Measurements from ENCODE around the gene FOXJ3.

The FOXJ3 gene

DNA sequence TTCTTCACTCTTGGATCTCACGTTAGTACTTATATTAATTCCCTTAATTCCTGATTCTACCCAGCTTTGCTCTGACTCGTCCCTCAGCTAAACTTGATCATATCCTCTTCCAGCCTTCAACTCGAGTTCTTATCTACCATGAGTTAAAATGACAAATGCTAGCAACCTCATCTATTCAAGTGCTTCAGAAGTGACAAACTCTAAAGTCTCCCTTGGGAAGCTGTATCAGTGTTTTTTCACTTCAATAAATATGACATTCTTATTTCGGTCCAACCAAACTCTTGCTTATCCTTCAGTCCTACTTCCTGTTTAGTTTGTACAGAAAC, 75.3 kb downstream of the FOXJ3 start:
- TF ChIP-seq, protein P1, sequence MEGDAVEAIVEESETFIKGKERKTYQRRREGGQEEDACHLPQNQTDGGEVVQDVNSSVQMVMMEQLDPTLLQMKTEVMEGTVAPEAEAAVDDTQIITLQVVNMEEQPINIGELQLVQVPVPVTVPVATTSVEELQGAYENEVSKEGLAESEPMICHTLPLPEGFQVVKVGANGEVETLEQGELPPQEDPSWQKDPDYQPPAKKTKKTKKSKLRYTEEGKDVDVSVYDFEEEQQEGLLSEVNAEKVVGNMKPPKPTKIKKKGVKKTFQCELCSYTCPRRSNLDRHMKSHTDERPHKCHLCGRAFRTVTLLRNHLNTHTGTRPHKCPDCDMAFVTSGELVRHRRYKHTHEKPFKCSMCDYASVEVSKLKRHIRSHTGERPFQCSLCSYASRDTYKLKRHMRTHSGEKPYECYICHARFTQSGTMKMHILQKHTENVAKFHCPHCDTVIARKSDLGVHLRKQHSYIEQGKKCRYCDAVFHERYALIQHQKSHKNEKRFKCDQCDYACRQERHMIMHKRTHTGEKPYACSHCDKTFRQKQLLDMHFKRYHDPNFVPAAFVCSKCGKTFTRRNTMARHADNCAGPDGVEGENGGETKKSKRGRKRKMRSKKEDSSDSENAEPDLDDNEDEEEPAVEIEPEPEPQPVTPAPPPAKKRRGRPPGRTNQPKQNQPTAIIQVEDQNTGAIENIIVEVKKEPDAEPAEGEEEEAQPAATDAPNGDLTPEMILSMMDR (IDR thresholded peaks at IDR 0.05; ENCODE audit: control extremely low read depth, extremely low read depth, low read depth, missing control alignments), result no peak
- DNase-seq (ENCODE audit: extremely low spot score), result no peak
- ChIA-PET POLR2A (no interaction called here), CTCF (interaction anchor here (1.0 to 1.6 kb wide), 2 partner anchors 57 to 87 kb away, joined by 3 to 5 read pairs; no protein-coding TSS in a partner anchor)

DNA sequence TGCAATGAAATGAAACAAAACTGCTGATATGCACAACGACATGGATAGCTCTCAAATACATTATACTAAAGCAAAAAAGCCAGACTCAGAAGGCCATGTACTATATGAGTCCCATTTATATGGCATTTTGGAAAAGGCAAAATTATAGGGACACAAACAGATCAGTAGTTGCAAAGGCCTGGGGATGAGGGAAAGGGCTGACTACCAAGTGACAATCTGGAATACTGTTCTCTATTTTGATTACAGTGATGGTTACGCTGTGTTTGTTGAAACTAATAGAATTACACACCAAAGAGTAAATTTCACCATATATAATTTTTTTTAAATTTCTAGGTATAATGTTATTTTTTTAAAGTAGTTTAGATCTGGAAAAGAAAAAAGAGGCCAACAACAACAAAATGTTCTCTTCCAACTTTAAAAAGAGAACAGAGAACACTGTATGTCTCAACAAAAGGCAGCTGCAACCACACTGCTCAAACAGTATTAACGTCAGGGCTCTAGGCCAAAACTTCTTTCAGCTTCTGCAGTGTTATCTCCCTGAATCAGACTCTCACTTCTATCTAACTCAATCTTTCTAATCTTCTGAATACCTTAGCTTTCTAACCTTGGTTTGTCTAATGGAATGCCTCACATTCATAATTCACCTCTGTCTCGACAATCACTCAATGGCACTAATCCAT, 75.8 kb downstream of the FOXJ3 start:
- ChIA-PET POLR2A (no interaction called here), CTCF (interaction anchor here (1.0 kb wide), 2 partner anchors 9 to 86 kb away, joined by 3 to 5 read pairs; no protein-coding TSS in a partner anchor)
- peak; percentile 24 for DNase-seq (ENCODE audit: extremely low spot score)
- TF ChIP-seq, protein P1 (IDR thresholded peaks at IDR 0.05; ENCODE audit: control extremely low read depth, extremely low read depth, low read depth, missing control alignments), result no peak

DNA sequence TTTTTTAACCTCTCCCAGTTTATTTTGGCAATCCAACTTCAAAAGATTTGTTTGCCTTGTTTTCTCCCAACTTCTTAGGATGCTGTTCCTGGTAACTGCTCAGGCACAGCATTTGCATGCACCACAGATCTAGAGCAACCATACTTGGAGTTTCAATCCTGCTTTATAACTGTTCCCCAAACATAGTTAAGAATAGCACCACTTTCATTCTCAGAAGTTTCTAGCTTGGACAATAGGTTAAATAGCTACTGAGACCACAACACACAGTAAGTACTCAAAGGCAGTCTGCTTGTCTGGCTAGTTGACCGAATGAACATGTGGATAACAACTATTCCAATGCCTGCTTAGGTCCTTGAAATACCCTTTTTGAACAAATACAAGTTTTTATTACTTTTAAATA, 76.8 kb downstream of the FOXJ3 start:
- POLR2A ChIA-PET, result no interaction called here
- CTCF ChIA-PET, result interaction anchor here (1.0 to 1.4 kb wide), 2 partner anchors 8 to 44 kb away, joined by 3 read pairs; no protein-coding TSS in a partner anchor

DNA sequence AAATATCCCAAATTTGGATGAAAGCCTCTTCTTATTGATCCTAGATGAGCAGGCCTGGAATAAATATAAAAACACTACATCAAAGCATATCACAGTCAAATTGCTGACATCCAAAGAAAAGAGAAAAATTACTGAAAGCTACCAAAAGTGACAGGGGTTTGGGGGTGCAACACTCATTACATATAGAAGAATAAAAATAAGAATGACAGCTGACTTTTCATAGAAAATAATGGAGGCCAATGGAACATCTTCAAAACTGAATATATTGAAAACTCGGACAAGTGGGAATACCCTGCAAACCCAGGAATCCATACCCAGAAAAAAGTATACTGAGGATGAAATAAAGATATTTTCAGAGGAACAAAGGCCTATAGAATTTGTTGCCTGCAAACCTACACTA, 84.0 kb downstream of the FOXJ3 start:
- TF ChIP-seq, protein P1 (IDR thresholded peaks at IDR 0.05; ENCODE audit: control extremely low read depth, extremely low read depth, low read depth, missing control alignments), result no peak
- POLR2A ChIA-PET, result no interaction called here
- CTCF ChIA-PET, result interaction anchor here (0.8 kb wide), 1 partner anchor 13 kb away, joined by 3 read pairs; no protein-coding TSS in a partner anchor
- no peak for DNase-seq (ENCODE audit: extremely low spot score)

More for the DNA sequence above, 76.8 kb downstream of the FOXJ3 start:
- TF ChIP-seq, protein P1 (IDR thresholded peaks at IDR 0.05; ENCODE audit: control extremely low read depth, extremely low read depth, low read depth, missing control alignments), result no peak
- DNase-seq (ENCODE audit: extremely low spot score), result no peak

DNA sequence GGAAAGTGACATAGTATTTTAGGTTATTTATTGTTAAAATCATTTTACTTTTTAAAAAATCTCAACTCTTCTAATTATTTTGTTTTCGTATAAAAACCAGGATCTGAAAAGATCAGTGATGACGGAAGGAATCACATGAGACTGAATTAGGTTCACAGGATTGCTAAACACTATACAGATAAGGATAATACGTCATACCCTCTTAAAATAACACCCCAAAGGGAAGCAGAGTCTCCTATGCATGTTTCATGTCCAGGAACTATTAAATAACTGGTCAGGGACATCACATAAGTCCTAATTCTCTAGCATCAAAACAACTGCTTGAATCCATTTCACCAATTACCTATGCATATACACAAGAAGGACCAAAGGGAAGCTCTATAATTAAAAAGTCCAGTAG, 84.9 kb downstream of the FOXJ3 start:
- CTCF ChIA-PET, result interaction anchor here (1.3 kb wide), 1 partner anchor 9 kb away, joined by 3 read pairs; no protein-coding TSS in a partner anchor
- TF ChIP-seq, protein P1 (IDR thresholded peaks at IDR 0.05; ENCODE audit: control extremely low read depth, extremely low read depth, low read depth, missing control alignments), result no peak

DNA sequence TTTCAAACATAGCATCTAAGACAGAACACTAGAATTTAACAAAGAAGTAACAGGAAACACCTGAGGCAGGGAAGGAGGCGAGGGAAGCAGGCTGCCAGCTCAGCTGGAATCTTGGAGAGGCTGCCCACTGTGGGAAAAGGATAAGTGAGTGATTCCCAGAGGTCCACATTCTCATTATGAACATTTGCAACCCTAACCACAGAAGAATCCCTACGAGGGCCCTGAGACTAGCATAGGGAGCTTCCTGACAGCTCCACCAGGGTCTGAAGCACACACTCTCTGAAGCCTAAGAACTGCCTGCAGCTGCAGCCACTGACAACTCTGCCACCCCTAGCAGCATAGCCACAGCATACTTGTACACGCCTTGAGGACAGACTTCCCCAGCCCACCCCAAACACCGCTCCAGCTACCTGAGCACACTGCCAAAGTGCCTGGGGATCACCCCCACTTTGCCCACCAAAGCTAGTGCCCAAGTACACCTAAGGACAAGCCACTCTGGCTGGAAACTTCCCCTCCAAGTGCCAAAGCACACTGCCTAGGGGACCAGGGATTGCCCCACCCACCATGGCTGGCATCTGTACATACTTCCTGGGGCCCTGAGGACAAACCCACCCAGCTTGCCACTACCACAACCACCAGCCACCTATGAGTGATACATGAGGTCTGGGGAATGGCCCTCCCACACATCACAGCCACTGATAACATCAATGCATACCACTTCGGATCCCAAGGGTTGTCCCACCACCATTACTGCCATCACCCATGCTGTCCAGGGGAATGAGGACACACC, 93.9 kb downstream of the FOXJ3 start:
- TF ChIP-seq, protein P1 (IDR thresholded peaks at IDR 0.05; ENCODE audit: control extremely low read depth, extremely low read depth, low read depth, missing control alignments), result no peak
- POLR2A ChIA-PET, result no interaction called here
- CTCF ChIA-PET, result interaction anchor here (0.6 to 0.7 kb wide), 2 partner anchors 17 to 25 kb away, joined by 3 read pairs; no protein-coding TSS in a partner anchor
- no peak for DNase-seq (ENCODE audit: extremely low spot score)

More for the DNA sequence above, 84.9 kb downstream of the FOXJ3 start:
- no peak for DNase-seq (ENCODE audit: extremely low spot score)
- POLR2A ChIA-PET, result interaction anchor here (0.7 kb wide), 1 partner anchor 11 kb away, joined by 14 read pairs; no protein-coding TSS in a partner anchor

Data from GM10248 (cell line).